Epithelial cell of alveolus of lung (primary cell): Measurements from ENCODE around the gene PLPP6. TPM values are rescaled to one million over a fixed set of nuclear protein-coding genes. Genes with fewer than 3 reads are reported as not detected.

Source experiments
- total RNA-seq: library from RNA; depleted of rRNA; stranded (reverse); fragments of >200 nt; gene quantifications from 2 replicates; pipeline ENCODE4 v1.2.1, GENCODE V29; 2015

The PLPP6 gene
- total RNA-seq = 6.3 and 10.1 TPM in 2 replicates

DNA sequence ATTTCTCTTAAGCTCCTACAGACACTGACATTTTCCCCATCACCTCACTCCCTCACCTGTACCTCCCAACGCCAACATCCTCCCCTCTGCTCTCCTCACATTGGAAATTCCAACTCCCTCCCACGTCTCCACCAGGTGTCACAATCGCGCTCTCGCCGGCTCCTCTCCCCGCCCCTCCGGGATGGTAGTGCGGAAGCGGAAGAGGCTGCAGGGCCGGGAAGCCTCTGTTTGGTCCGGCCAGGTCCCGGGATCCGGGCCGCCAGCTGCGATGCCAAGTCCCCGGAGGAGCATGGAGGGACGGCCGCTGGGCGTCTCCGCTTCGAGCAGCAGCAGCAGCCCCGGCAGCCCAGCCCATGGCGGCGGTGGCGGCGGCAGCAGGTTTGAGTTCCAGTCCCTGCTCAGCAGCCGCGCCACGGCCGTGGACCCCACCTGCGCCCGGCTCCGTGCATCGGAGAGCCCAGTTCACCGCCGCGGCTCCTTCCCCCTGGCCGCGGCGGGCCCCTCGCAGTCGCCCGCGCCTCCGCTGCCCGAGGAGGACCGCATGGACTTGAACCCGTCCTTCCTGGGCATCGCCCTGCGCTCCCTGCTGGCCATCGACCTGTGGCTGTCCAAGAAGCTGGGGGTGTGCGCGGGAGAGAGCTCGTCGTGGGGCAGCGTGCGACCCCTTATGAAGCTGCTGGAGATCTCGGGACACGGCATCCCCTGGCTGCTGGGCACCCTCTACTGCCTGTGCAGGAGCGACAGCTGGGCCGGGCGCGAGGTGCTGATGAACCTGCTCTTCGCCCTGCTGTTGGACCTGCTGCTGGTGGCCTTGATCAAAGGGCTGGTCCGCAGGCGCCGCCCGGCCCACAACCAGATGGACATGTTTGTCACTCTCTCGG is at the start of gene PLPP6:
Gene PLPP6 (plus strand): TSS at position 187 of the 881 bp plus-strand sequence. CDS start 82 bp downstream, at position 269.

DNA sequence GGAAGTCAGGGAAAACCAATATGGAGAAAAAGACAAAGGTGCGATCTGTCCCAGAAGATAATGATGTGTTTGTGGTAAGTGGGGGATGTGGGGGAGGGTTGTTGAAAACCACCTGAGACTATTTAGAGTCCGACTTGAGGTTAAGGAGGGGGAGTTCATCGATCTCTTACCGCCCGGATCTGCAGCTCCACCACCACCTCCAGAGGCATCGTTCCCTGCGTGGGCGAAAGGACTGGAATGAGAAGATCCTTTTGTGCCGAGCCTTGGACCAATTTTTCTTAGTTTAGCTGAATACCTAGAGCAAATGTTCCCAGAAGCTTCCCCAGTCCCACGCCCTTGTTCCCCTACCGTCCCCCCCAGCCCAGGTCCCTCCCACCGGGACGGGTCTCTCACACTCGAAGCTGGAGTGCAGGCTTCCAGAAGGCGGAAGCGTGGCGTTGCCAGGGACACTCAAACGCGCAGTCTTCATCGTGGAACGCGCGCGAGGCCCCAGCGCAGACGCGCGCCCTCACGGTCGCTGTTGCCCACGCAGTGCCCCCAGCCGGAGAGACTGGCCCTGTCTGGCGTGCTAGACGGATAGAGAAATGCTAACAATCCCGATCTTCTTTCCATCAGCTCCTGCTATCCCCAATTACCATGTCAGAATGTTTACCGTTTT is 4.1 kb downstream of the PLPP6 start, which contains the start of gene SPATA6L:
Gene SPATA6L (minus strand): TSS at position 439 of the 658 bp plus-strand sequence. CDS start 230 bp downstream, at position 209.

GRCh38 chr9:4679268-4680172 is 17.4 kb downstream of the PLPP6 start, which contains the start of gene CDC37L1:
TSS of gene CDC37L1 (plus strand) at chr9:4679569. CDS start at chr9:4679768, 199 bp downstream.

Other genes starting within 250 kb of the PLPP6 start
- 0.96 and 8.9 TPM in 2 replicates for gene SLC1A1, start 171.8 kb upstream of the PLPP6 start, total RNA-seq
- 0.26 TPM in 1 of 2 replicates, not detected in the other for gene SPATA6L, start 4.2 kb downstream of the PLPP6 start, total RNA-seq
- 11.0 and 14.7 TPM in 2 replicates for gene CDC37L1, start 17.3 kb downstream of the PLPP6 start, total RNA-seq
- gene AK3, start 78.9 kb downstream of the PLPP6 start, total RNA-seq = 62.7 and 76.0 TPM in 2 replicates
- gene RCL1, start 130.7 kb downstream of the PLPP6 start, total RNA-seq = 15.8 and 17.6 TPM in 2 replicates